WTC11 (cell line): ENCODE data around the gene AOC1. TPM values are rescaled to one million over a fixed set of nuclear protein-coding genes. Genes with fewer than 3 reads are reported as not detected.

Experiments used
- ATAC-seq: fragments of 200-7000 bp; cut with Tn5 transposase; 2 replicates; pipeline ENCODE4 v1.10.0; 2021; ENCODE audit warnings: mild to moderate bottlenecking, moderate library complexity
- CTCF ChIA-PET: fragments of 300-600 bp; sonication (Branson Sonifier 250); formaldehyde crosslinking; loops from one replicate; lab custom pipeline; 2021; ENCODE audit warnings: antibody characterized with exemption; lab: Charles Lee
- POLR2A ChIA-PET: fragments of 350-600 bp; sonication (Branson Sonifier 250); formaldehyde crosslinking; loops from one replicate; lab custom pipeline; 2021; ENCODE audit warnings: antibody characterized with exemption; lab: Charles Lee
- DNase-seq: peaks from one replicate; pipeline ENCODE4 v3.0.0; 2021; ENCODE audit warnings: low spot score
- H3K27ac Mint-ChIP-seq: 2 replicates; pipeline ENCODE4 v1.8.0; 2021; ENCODE audit warnings: mixed read lengths
- H3K27me3 Mint-ChIP-seq: 2 replicates; pipeline ENCODE4 v1.8.0; 2021; ENCODE audit warnings: low read depth, mild to moderate bottlenecking, moderate library complexity, mixed read lengths
- H3K36me3 Mint-ChIP-seq: 2 replicates; pipeline ENCODE4 v1.8.0; 2021; ENCODE audit warnings: mixed read lengths
- H3K4me1 Mint-ChIP-seq: 2 replicates; pipeline ENCODE4 v1.8.0; 2022; ENCODE audit warnings: mixed read lengths
- H3K4me3 Mint-ChIP-seq: 2 replicates; pipeline ENCODE4 v1.8.0; 2021; ENCODE audit warnings: mild to moderate bottlenecking, moderate library complexity, mixed read lengths
- H3K9me3 Mint-ChIP-seq: 2 replicates; pipeline ENCODE4 v1.8.0; 2021; ENCODE audit warnings: mixed read lengths
- ESRRA ChIP-seq: sonication (generic); formaldehyde crosslinking; IDR thresholded peaks from 2 replicates; pipeline ENCODE4 v1.8.1; 2022; ENCODE audit warnings: mild to moderate bottlenecking, missing genetic modification reagents, borderline replicate concordance
- SMAD4 ChIP-seq: sonication (generic); formaldehyde crosslinking; IDR thresholded peaks from 2 replicates; pipeline ENCODE4 v1.8.0; 2022; ENCODE audit warnings: mild to moderate bottlenecking, missing genetic modification reagents
- TEAD1 ChIP-seq: sonication (generic); formaldehyde crosslinking; IDR thresholded peaks from 2 replicates; pipeline ENCODE4 v1.8.0; 2022; ENCODE audit warnings: mild to moderate bottlenecking, missing genetic modification reagents
- ZBTB21 ChIP-seq: sonication (generic); formaldehyde crosslinking; IDR thresholded peaks from 2 replicates; pipeline ENCODE4 v1.8.1; 2023; ENCODE audit warnings: mild to moderate bottlenecking, missing genetic modification reagents, borderline replicate concordance
- ZNF121 ChIP-seq: sonication (generic); formaldehyde crosslinking; IDR thresholded peaks from 2 replicates; pipeline ENCODE4 v1.8.0; 2023; ENCODE audit warnings: missing genetic modification reagents
- total RNA-seq: library from RNA; stranded (reverse); gene quantifications from 3 replicates; pipeline ENCODE4 v1.2.3, GENCODE V29; 2021
- TF ChIP-seq, protein P1 (sequence below): fragments of 250-450 bp; sonication (Bioruptor Pico); IDR thresholded peaks from 2 replicates; pipeline ENCODE4 v1.9.0; 2021; ENCODE audit warnings: mild to moderate bottlenecking
- TF ChIP-seq, protein P2 (sequence below): fragments of 250-450 bp; sonication (Bioruptor Pico); IDR thresholded peaks from 2 replicates; pipeline ENCODE4 v1.9.0; 2021; ENCODE audit warnings: mild to moderate bottlenecking, borderline replicate concordance
- TF ChIP-seq, protein P3 (sequence below): sonication (generic); formaldehyde crosslinking; IDR thresholded peaks from 2 replicates; pipeline ENCODE4 v1.8.1; 2022; ENCODE audit warnings: low read depth, mild to moderate bottlenecking, moderate library complexity, missing genetic modification reagents, borderline replicate concordance
- TF ChIP-seq, protein P4 (sequence below): sonication (generic); formaldehyde crosslinking; IDR thresholded peaks from 2 replicates; pipeline ENCODE4 v1.8.0; 2023; ENCODE audit warnings: missing genetic modification reagents
- TF ChIP-seq, protein P5 (sequence below): sonication (generic); formaldehyde crosslinking; IDR thresholded peaks from 2 replicates; pipeline ENCODE4 v1.8.0; 2023; ENCODE audit warnings: missing genetic modification reagents, mild to moderate bottlenecking, borderline replicate concordance
- TF ChIP-seq, protein P6 (sequence below): sonication (generic); formaldehyde crosslinking; IDR thresholded peaks from 2 replicates; pipeline ENCODE4 v1.8.1; 2022; ENCODE audit warnings: low read depth, missing genetic modification reagents, borderline replicate concordance

The AOC1 gene
- total RNA-seq, 1 experiment from 2014 or later, result 0.17 TPM

DNA sequence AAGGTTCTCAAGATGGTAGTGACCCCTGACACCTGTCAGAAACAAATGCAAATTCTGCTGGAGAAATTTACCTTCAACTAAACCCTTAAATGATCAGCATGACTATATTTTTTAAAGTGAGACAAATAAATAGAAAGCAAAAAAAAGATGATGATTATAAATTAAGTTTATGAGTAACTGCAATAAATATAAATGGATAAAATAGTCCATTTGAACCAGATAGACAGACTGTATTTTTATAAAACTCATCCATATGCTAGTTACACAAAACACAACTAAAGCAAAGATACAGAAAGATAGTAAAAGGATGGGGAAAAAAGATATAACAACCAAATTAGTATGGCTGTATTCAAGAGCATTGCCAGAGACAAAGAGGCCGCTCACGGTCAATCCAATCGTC is 45.9 kb upstream of the AOC1 start:
- ATAC-seq, result no peak
- H3K36me3 Mint-ChIP-seq, result peaks cover 15% of the 10 kb centered on the region
- POLR2A ChIA-PET, result no interaction called here
- no peak for DNase-seq
- H3K27me3 Mint-ChIP-seq, result peaks cover 46% of the 10 kb centered on the region
- TF ChIP-seq, protein P1, sequence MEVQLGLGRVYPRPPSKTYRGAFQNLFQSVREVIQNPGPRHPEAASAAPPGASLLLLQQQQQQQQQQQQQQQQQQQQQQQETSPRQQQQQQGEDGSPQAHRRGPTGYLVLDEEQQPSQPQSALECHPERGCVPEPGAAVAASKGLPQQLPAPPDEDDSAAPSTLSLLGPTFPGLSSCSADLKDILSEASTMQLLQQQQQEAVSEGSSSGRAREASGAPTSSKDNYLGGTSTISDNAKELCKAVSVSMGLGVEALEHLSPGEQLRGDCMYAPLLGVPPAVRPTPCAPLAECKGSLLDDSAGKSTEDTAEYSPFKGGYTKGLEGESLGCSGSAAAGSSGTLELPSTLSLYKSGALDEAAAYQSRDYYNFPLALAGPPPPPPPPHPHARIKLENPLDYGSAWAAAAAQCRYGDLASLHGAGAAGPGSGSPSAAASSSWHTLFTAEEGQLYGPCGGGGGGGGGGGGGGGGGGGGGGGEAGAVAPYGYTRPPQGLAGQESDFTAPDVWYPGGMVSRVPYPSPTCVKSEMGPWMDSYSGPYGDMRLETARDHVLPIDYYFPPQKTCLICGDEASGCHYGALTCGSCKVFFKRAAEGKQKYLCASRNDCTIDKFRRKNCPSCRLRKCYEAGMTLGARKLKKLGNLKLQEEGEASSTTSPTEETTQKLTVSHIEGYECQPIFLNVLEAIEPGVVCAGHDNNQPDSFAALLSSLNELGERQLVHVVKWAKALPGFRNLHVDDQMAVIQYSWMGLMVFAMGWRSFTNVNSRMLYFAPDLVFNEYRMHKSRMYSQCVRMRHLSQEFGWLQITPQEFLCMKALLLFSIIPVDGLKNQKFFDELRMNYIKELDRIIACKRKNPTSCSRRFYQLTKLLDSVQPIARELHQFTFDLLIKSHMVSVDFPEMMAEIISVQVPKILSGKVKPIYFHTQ, result no peak
- TF ChIP-seq, protein P2, sequence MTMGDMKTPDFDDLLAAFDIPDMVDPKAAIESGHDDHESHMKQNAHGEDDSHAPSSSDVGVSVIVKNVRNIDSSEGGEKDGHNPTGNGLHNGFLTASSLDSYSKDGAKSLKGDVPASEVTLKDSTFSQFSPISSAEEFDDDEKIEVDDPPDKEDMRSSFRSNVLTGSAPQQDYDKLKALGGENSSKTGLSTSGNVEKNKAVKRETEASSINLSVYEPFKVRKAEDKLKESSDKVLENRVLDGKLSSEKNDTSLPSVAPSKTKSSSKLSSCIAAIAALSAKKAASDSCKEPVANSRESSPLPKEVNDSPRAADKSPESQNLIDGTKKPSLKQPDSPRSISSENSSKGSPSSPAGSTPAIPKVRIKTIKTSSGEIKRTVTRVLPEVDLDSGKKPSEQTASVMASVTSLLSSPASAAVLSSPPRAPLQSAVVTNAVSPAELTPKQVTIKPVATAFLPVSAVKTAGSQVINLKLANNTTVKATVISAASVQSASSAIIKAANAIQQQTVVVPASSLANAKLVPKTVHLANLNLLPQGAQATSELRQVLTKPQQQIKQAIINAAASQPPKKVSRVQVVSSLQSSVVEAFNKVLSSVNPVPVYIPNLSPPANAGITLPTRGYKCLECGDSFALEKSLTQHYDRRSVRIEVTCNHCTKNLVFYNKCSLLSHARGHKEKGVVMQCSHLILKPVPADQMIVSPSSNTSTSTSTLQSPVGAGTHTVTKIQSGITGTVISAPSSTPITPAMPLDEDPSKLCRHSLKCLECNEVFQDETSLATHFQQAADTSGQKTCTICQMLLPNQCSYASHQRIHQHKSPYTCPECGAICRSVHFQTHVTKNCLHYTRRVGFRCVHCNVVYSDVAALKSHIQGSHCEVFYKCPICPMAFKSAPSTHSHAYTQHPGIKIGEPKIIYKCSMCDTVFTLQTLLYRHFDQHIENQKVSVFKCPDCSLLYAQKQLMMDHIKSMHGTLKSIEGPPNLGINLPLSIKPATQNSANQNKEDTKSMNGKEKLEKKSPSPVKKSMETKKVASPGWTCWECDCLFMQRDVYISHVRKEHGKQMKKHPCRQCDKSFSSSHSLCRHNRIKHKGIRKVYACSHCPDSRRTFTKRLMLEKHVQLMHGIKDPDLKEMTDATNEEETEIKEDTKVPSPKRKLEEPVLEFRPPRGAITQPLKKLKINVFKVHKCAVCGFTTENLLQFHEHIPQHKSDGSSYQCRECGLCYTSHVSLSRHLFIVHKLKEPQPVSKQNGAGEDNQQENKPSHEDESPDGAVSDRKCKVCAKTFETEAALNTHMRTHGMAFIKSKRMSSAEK (CRISPR knock-in tag), result no peak
- TF ChIP-seq SMAD4 (CRISPR knock-in tag) (no peak), ESRRA (no peak), TEAD1 (CRISPR knock-in tag) (no peak), ZNF121 (no peak), ZBTB21 (CRISPR knock-in tag) (no peak)
- TF ChIP-seq, protein P3, sequence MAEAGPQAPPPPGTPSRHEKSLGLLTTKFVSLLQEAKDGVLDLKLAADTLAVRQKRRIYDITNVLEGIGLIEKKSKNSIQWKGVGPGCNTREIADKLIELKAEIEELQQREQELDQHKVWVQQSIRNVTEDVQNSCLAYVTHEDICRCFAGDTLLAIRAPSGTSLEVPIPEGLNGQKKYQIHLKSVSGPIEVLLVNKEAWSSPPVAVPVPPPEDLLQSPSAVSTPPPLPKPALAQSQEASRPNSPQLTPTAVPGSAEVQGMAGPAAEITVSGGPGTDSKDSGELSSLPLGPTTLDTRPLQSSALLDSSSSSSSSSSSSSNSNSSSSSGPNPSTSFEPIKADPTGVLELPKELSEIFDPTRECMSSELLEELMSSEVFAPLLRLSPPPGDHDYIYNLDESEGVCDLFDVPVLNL (CRISPR knock-in tag), result no peak
- TF ChIP-seq, protein P4, sequence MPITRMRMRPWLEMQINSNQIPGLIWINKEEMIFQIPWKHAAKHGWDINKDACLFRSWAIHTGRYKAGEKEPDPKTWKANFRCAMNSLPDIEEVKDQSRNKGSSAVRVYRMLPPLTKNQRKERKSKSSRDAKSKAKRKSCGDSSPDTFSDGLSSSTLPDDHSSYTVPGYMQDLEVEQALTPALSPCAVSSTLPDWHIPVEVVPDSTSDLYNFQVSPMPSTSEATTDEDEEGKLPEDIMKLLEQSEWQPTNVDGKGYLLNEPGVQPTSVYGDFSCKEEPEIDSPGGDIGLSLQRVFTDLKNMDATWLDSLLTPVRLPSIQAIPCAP (CRISPR knock-in tag), result no peak
- TF ChIP-seq, protein P5, sequence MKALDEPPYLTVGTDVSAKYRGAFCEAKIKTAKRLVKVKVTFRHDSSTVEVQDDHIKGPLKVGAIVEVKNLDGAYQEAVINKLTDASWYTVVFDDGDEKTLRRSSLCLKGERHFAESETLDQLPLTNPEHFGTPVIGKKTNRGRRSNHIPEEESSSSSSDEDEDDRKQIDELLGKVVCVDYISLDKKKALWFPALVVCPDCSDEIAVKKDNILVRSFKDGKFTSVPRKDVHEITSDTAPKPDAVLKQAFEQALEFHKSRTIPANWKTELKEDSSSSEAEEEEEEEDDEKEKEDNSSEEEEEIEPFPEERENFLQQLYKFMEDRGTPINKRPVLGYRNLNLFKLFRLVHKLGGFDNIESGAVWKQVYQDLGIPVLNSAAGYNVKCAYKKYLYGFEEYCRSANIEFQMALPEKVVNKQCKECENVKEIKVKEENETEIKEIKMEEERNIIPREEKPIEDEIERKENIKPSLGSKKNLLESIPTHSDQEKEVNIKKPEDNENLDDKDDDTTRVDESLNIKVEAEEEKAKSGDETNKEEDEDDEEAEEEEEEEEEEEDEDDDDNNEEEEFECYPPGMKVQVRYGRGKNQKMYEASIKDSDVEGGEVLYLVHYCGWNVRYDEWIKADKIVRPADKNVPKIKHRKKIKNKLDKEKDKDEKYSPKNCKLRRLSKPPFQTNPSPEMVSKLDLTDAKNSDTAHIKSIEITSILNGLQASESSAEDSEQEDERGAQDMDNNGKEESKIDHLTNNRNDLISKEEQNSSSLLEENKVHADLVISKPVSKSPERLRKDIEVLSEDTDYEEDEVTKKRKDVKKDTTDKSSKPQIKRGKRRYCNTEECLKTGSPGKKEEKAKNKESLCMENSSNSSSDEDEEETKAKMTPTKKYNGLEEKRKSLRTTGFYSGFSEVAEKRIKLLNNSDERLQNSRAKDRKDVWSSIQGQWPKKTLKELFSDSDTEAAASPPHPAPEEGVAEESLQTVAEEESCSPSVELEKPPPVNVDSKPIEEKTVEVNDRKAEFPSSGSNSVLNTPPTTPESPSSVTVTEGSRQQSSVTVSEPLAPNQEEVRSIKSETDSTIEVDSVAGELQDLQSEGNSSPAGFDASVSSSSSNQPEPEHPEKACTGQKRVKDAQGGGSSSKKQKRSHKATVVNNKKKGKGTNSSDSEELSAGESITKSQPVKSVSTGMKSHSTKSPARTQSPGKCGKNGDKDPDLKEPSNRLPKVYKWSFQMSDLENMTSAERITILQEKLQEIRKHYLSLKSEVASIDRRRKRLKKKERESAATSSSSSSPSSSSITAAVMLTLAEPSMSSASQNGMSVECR (CRISPR knock-in tag), result no peak
- TF ChIP-seq, protein P6, sequence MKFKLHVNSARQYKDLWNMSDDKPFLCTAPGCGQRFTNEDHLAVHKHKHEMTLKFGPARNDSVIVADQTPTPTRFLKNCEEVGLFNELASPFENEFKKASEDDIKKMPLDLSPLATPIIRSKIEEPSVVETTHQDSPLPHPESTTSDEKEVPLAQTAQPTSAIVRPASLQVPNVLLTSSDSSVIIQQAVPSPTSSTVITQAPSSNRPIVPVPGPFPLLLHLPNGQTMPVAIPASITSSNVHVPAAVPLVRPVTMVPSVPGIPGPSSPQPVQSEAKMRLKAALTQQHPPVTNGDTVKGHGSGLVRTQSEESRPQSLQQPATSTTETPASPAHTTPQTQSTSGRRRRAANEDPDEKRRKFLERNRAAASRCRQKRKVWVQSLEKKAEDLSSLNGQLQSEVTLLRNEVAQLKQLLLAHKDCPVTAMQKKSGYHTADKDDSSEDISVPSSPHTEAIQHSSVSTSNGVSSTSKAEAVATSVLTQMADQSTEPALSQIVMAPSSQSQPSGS (CRISPR knock-in tag), result no peak
- TF ChIP-seq, all 79 proteins: peak for 0
- H3K4me3 Mint-ChIP-seq, result no peak overlapping the region
- no peak overlapping the region for H3K27ac Mint-ChIP-seq
- CTCF ChIA-PET, result no interaction called here
- no peaks in the 10 kb centered on the region for H3K4me1 Mint-ChIP-seq
- H3K9me3 Mint-ChIP-seq, result peaks cover 28% of the 10 kb centered on the region
